Measurements from ENCODE around the gene TSGA10IP. TPM values are rescaled to one million over a fixed set of nuclear protein-coding genes. Genes with fewer than 3 reads are reported as not detected.

TSGA10IP gene
- total RNA-seq, 4 donors from 2014 or later = not detected

DNA sequence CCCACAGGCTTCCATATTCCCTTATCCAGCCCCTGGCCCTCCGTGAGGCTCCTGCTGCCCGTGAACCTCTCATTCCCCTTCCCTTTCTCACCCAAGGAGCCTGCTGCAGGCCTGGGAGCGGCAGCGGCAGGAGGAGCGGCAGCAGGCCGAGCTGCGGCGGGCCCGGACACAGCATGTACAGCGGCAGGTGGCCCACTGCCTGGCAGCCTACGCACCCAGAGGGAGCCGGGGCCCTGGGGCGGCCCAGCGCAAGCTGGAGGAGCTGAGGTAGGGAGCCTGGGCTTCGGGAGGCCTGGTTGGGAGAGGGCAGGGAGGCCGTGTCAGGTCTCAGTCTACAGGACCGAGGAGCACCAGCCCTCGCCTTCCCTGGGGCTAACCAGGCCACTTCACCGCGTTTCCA, 8.2 kb downstream of the TSGA10IP start:
- Histone ChIP-seq H3K4me1 (no peaks in the 10 kb centered on the region), H3K27ac (no peak overlapping the region), H3K27me3 (peaks cover 4% of the 10 kb centered on the region), H3K9me3 (no peaks in the 10 kb centered on the region), H3K36me3 (no peaks in the 10 kb centered on the region), H3K4me3 (no peak overlapping the region)
- WGBS, 2 donors (ENCODE audit: low coverage in 1 of 2) = 90% methylated on average over 20 of the region's 20 CpGs; no CpG with 5 or more reads in 1 of the 2 donors
- DNase-seq = no peak
- no peak for TF ChIP-seq POLR2AphosphoS5 (IDR thresholded peaks at IDR 0.05)
- no peak for TF ChIP-seq POLR2A (IDR thresholded peaks at IDR 0.05)
- TF ChIP-seq, protein P1, sequence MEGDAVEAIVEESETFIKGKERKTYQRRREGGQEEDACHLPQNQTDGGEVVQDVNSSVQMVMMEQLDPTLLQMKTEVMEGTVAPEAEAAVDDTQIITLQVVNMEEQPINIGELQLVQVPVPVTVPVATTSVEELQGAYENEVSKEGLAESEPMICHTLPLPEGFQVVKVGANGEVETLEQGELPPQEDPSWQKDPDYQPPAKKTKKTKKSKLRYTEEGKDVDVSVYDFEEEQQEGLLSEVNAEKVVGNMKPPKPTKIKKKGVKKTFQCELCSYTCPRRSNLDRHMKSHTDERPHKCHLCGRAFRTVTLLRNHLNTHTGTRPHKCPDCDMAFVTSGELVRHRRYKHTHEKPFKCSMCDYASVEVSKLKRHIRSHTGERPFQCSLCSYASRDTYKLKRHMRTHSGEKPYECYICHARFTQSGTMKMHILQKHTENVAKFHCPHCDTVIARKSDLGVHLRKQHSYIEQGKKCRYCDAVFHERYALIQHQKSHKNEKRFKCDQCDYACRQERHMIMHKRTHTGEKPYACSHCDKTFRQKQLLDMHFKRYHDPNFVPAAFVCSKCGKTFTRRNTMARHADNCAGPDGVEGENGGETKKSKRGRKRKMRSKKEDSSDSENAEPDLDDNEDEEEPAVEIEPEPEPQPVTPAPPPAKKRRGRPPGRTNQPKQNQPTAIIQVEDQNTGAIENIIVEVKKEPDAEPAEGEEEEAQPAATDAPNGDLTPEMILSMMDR (IDR thresholded peaks at IDR 0.05) = no peak
- no peak for TF ChIP-seq EP300 (IDR thresholded peaks at IDR 0.05; ENCODE audit: low read depth)
- in situ Hi-C loops (cut with MboI; ENCODE audit: low pct_ligation_motif_present in 1 of 4, low pct_unique_long_range_greater_than_20kb in 1 of 4, low sequenced_read_pairs in 3 of 4) = no loop called here
- intact Hi-C loops (cut with DNase I; ENCODE audit: low total_unique reads) = no loop called here

DNA sequence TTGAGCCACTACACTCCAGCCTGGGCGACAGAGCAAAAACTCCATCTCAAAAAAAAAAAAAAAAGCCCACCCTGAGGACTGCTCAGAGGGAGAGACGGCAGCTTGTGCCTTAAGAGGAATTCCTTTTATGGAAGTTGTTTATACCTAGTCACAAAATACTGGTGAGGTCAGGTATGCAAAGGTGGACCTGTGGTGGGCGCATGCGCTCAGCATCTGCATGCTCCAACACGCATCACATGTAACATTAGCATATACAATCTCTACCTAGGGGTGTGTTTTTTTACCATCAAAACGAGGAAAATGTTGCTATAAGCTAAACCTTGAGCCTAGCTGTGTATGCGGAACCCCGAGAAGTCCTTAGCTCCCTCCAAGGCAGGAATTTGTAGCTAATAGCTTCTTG, 9.5 kb downstream of the TSGA10IP start:
- H3K4me1 ChIP-seq = no peaks in the 10 kb centered on the region
- WGBS, 2 donors (ENCODE audit: low coverage in 1 of 2) = 73% methylated on average over 7 to 8 of the region's 8 CpGs
- intact Hi-C loops (cut with DNase I; ENCODE audit: low total_unique reads) (no loop called here), in situ Hi-C loops (cut with MboI; ENCODE audit: low pct_ligation_motif_present in 1 of 4, low pct_unique_long_range_greater_than_20kb in 1 of 4, low sequenced_read_pairs in 3 of 4) (no loop called here)
- no peak overlapping the region for H3K4me3 ChIP-seq
- no peak for DNase-seq
- no peaks in the 10 kb centered on the region for H3K36me3 ChIP-seq
- no peaks in the 10 kb centered on the region for H3K9me3 ChIP-seq
- TF ChIP-seq, protein P1 (IDR thresholded peaks at IDR 0.05) = no peak
- TF ChIP-seq EP300 (IDR thresholded peaks at IDR 0.05; ENCODE audit: low read depth) (no peak), POLR2AphosphoS5 (IDR thresholded peaks at IDR 0.05) (no peak), POLR2A (IDR thresholded peaks at IDR 0.05) (no peak)
- H3K27ac ChIP-seq = no peak overlapping the region
- H3K27me3 ChIP-seq = peaks cover 4% of the 10 kb centered on the region

DNA sequence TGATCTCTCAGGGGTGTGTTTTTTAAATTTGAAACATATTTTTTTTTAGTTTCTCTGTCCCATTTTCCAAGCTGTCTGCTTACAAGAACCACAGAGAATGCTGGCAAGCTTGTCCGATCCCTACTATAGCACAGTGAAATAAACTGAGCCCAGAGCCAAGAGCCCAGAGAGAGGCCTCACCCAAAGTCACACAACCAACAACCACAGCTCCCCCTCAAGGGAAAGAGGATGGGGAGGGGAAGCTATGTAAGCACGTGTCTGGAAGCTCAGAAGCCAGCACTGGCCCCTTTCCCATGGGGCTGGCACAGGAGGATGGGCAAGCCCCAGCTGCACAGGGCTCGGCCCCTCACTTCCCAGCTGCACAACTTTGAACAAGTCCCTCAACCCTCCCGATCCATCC, 13.0 kb downstream of the TSGA10IP start:
- 80% methylated on average over 1 to 4 of the region's 4 CpGs for WGBS, 2 donors (ENCODE audit: low coverage in 1 of 2)
- no peak for DNase-seq
- TF ChIP-seq, protein P1 (IDR thresholded peaks at IDR 0.05) = no peak
- TF ChIP-seq EP300 (IDR thresholded peaks at IDR 0.05; ENCODE audit: low read depth) (no peak), POLR2A (IDR thresholded peaks at IDR 0.05) (no peak), POLR2AphosphoS5 (IDR thresholded peaks at IDR 0.05) (no peak)
- in situ Hi-C loops (cut with MboI; ENCODE audit: low pct_ligation_motif_present in 1 of 4, low pct_unique_long_range_greater_than_20kb in 1 of 4, low sequenced_read_pairs in 3 of 4) = no loop called here
- peaks cover 14 to 18% (median 15%) of the 10 kb centered on the region in 4 donors for H3K4me1 ChIP-seq
- H3K4me3 ChIP-seq = no peak overlapping the region
- H3K36me3 ChIP-seq = no peaks in the 10 kb centered on the region
- intact Hi-C loops (cut with DNase I; ENCODE audit: low total_unique reads) = no loop called here
- H3K9me3 ChIP-seq = no peaks in the 10 kb centered on the region
- H3K27ac ChIP-seq = no peak overlapping the region
- H3K27me3 ChIP-seq = peaks cover 4% of the 10 kb centered on the region

DNA sequence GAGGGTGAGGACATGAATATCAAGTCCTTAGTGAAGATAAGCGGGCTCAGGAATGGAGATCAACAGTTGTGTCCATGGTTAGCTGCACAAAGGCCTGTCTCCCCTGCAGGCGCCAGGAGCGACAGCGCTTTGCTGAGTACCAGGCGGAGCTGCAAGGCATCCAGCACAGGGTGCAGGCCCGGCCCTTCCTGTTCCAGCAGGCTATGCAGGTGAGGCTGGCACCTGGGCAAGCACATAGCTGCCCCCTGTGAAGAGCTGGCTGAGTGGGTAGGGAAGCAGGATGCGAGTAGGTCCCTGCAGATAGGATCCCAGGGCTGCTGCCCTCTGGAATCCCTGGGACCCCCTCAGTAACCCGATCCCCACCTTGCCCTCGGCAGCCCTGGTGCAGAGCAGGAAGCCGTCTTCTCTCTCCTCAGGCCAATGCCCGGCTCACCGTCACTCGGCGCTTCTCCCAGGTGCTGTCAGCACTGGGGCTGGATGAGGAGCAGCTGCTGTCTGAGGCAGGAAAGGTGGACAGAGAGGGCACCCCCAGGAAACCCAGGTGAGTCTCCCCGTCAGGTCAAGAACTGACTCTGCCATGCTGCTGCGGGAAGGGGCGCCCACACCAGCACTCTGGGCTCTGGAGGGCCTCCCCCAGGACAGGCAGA, 13.6 kb downstream of the TSGA10IP start:
- peaks cover 18 to 24% (median 21%) of the 10 kb centered on the region in 4 donors for H3K4me1 ChIP-seq
- 89% methylated on average over 16 of the region's 17 CpGs; no CpG with 5 or more reads in 1 of the 2 donors for WGBS, 2 donors (ENCODE audit: low coverage in 1 of 2)
- no peaks in the 10 kb centered on the region for H3K36me3 ChIP-seq
- in situ Hi-C loops (cut with MboI; ENCODE audit: low pct_ligation_motif_present in 1 of 4, low pct_unique_long_range_greater_than_20kb in 1 of 4, low sequenced_read_pairs in 3 of 4) (no loop called here), intact Hi-C loops (cut with DNase I; ENCODE audit: low total_unique reads) (no loop called here)
- TF ChIP-seq POLR2A (IDR thresholded peaks at IDR 0.05) = no peak
- TF ChIP-seq, protein P1 (IDR thresholded peaks at IDR 0.05) = no peak
- no peak for TF ChIP-seq EP300 (IDR thresholded peaks at IDR 0.05; ENCODE audit: low read depth)
- TF ChIP-seq POLR2AphosphoS5 (IDR thresholded peaks at IDR 0.05) = no peak
- no peaks in the 10 kb centered on the region for H3K27me3 ChIP-seq
- DNase-seq = no peak
- no peak overlapping the region for H3K4me3 ChIP-seq
- no peaks in the 10 kb centered on the region for H3K9me3 ChIP-seq
- no peak overlapping the region for H3K27ac ChIP-seq
